ENCODE measurements around the gene ZFHX3. TPM values are rescaled to one million over a fixed set of nuclear protein-coding genes. Genes with fewer than 3 reads are reported as not detected.

Gene ZFHX3
- polyA plus RNA-seq, 1 experiment, result 2.2 TPM

DNA sequence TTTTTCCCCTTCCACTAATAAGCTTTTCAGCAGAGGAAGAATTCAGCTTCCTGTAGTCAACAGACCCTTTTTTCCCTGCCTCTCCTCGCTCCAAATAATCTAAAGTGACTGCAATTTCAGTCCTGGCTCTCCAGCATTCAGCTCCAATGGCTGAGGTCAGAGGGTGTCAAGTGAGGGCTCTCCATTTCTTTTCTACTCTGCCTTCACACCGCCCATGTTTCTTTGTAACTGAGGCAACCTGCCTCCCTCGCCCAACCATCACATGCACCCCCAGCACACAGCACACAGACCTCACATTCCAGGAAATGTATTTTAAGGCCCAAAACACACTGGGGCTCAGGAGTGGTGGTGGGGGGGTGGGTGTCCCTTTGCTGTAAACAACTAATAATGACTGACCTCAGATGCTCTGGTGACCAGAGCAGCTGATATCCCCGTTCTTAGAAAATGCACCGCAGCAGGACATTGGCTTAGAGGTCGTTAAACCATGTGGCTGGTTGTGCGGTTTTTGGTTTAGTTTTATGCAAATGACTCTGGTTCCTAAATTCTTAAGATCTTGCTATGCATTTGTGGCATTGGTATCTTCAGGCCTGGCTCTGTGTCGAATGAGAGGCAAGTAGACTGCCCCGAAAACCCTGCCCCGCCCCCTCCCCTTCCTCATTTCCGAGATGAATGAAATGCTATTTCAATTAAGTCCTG, 203.6 kb downstream of the ZFHX3 start:
- Histone ChIP-seq H3K36me3 (ENCODE audit: control insufficient read depth, insufficient read depth, low read length) (no peaks in the 10 kb centered on the region), H3K4me3 (ENCODE audit: low read depth, low read length) (no peak overlapping the region), H3K27me3 (ENCODE audit: control insufficient read depth, insufficient read depth, low read length) (no peaks in the 10 kb centered on the region)
- CTCF ChIA-PET, result interaction anchor here (1.1 to 1.2 kb wide), 3 partner anchors 12 to 151 kb away, joined by 3 read pairs; no protein-coding TSS in a partner anchor
- POLR2A ChIA-PET, result no interaction called here
- TF ChIP-seq, protein P1, sequence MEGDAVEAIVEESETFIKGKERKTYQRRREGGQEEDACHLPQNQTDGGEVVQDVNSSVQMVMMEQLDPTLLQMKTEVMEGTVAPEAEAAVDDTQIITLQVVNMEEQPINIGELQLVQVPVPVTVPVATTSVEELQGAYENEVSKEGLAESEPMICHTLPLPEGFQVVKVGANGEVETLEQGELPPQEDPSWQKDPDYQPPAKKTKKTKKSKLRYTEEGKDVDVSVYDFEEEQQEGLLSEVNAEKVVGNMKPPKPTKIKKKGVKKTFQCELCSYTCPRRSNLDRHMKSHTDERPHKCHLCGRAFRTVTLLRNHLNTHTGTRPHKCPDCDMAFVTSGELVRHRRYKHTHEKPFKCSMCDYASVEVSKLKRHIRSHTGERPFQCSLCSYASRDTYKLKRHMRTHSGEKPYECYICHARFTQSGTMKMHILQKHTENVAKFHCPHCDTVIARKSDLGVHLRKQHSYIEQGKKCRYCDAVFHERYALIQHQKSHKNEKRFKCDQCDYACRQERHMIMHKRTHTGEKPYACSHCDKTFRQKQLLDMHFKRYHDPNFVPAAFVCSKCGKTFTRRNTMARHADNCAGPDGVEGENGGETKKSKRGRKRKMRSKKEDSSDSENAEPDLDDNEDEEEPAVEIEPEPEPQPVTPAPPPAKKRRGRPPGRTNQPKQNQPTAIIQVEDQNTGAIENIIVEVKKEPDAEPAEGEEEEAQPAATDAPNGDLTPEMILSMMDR (IDR thresholded peaks at IDR 0.05; ENCODE audit: insufficient read depth, low read depth, low read length), result no peak
- no peak for DNase-seq (ENCODE audit: low read depth)

DNA sequence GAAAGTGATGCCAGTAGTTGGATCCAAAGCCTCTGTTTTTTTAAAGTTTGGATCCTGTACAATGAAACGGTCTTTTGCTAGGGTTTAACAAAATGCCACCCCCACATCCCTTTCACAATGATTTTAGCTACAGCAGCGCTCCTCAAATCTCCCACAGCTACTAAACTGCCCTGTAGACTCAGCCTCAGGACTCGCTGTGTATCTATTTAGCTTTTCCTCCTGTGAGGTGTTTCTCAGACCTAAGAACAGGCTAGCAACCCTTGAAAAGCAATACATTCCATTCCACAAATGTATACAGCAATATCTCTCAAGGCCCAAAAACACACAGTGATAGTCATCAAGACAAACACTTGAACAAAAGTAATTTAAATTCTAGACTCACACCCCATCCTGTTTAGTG, 206.4 kb downstream of the ZFHX3 start:
- H3K36me3 ChIP-seq (ENCODE audit: control insufficient read depth, insufficient read depth, low read length), result no peaks in the 10 kb centered on the region
- ChIA-PET POLR2A (no interaction called here), CTCF (interaction anchor here (1.1 to 2.0 kb wide), 4 partner anchors 9 to 355 kb away, joined by 3 to 13 read pairs (median 3); no protein-coding TSS in a partner anchor)
- TF ChIP-seq, protein P1 (IDR thresholded peaks at IDR 0.05; ENCODE audit: insufficient read depth, low read depth, low read length), result no peak
- no peak overlapping the region for H3K4me3 ChIP-seq (ENCODE audit: low read depth, low read length)
- no peak for DNase-seq (ENCODE audit: low read depth)
- no peaks in the 10 kb centered on the region for H3K27me3 ChIP-seq (ENCODE audit: control insufficient read depth, insufficient read depth, low read length)

DNA sequence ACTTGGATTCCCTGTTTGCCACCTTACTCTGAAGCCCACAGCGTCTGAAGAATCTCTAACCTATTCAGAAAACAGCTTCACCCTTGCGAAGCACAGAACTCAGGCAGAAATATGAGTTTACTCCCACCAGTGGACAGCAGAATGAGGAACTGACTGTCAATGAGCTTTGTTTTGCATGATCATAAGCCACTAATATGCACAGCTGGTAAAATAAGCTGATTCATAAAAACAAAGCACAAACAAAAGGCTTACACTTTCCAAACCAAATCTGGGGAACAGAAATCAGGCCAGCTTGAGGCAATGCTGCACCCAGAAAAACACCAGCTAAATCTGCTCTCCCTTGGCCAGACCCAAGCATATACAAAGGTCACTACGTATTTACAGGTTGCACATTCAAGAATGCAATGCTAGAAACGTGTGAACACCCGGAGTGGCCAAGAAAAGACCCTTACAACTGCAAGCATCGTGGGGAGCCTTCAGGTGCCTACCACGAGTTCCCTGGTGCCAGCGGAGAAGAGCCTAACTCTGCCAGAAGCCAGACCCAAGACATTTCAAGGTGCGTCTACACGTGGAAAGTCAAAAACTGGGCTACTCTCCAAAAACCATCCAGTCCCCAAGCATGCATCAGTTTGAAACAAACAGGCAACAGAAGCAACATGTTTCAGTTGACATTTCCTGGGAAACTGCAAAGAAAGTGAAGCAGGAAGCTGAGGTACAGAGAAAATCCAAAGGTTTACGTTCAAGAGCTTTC, 207.1 kb downstream of the ZFHX3 start:
- ChIA-PET POLR2A (no interaction called here), CTCF (interaction anchor here (1.1 to 2.0 kb wide), 4 partner anchors 8 to 356 kb away, joined by 3 to 13 read pairs (median 3); no protein-coding TSS in a partner anchor)
- TF ChIP-seq, protein P1 (IDR thresholded peaks at IDR 0.05; ENCODE audit: insufficient read depth, low read depth, low read length), result no peak
- Histone ChIP-seq H3K4me3 (ENCODE audit: low read depth, low read length) (no peak overlapping the region), H3K36me3 (ENCODE audit: control insufficient read depth, insufficient read depth, low read length) (no peaks in the 10 kb centered on the region), H3K27me3 (ENCODE audit: control insufficient read depth, insufficient read depth, low read length) (no peaks in the 10 kb centered on the region)
- DNase-seq (ENCODE audit: low read depth), result no peak

DNA sequence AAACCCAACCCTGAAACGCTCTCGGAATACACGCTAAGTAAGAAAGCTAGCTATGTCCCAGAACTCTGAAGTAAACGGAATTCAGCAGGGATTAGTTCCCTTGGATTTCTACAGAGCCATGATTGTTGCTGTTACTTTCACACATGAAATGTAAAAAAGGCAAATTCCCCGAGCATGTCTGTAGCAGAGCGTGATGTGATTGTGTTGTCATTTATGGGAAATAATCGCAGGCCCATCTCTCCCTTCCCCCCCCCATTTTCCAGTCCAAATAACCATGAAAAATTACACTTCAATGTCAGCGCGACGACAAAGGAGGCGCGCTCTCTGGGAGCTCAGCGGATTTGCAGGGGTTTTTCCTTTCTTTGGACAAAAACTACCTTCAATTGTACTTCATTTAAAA, 209.0 kb downstream of the ZFHX3 start:
- DNase-seq (ENCODE audit: low read depth), result no peak
- ChIA-PET POLR2A (no interaction called here), CTCF (interaction anchor here (1.1 kb wide), 2 partner anchors 18 to 1040 kb away, joined by 3 read pairs; no protein-coding TSS in a partner anchor)
- Histone ChIP-seq H3K4me3 (ENCODE audit: low read depth, low read length) (no peak overlapping the region), H3K27me3 (ENCODE audit: control insufficient read depth, insufficient read depth, low read length) (no peaks in the 10 kb centered on the region), H3K36me3 (ENCODE audit: control insufficient read depth, insufficient read depth, low read length) (no peaks in the 10 kb centered on the region)
- TF ChIP-seq, protein P1 (IDR thresholded peaks at IDR 0.05; ENCODE audit: insufficient read depth, low read depth, low read length), result no peak

DNA sequence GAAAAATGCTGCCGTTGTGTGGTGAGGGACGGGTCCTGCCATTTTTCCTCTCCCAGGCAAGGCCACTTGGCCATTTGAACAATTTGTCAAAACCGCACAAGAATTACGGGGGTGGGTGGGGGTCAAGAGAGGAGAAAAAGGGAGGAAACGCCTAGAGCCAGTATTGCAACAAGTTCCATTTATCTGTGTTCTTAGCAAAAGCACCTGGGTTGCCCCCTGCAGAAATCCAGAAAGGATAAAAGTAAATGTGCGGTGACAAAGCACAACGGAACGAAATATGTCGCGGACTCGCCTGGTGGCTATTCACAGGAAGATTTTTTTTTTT, 209.4 kb downstream of the ZFHX3 start:
- Histone ChIP-seq H3K4me3 (ENCODE audit: low read depth, low read length) (no peak overlapping the region), H3K36me3 (ENCODE audit: control insufficient read depth, insufficient read depth, low read length) (no peaks in the 10 kb centered on the region), H3K27me3 (ENCODE audit: control insufficient read depth, insufficient read depth, low read length) (no peaks in the 10 kb centered on the region)
- DNase-seq (ENCODE audit: low read depth), result no peak
- POLR2A ChIA-PET, result no interaction called here
- TF ChIP-seq, protein P1 (IDR thresholded peaks at IDR 0.05; ENCODE audit: insufficient read depth, low read depth, low read length), result no peak
- CTCF ChIA-PET, result no interaction called here
